Activated naive CD4-positive, alpha-beta T cell treated with anti-CD3 and anti-CD28 coated beads, Interleukin-2, amount 50 U/mL, for 24 hours (primary cell): ENCODE data around the gene ABCC4.

Experiments
- H3K27ac Mint-ChIP-seq: one replicate; pipeline ENCODE4 v1.8.0; 2021; ENCODE audit warnings: mild to moderate bottlenecking, mixed read lengths
- H3K27me3 Mint-ChIP-seq: one replicate; pipeline ENCODE4 v1.8.0; 2021; ENCODE audit warnings: mixed read lengths
- H3K36me3 Mint-ChIP-seq: one replicate; pipeline ENCODE4 v1.8.0; 2021; ENCODE audit warnings: mixed read lengths
- H3K4me1 Mint-ChIP-seq: one replicate; pipeline ENCODE4 v1.8.0; 2021; ENCODE audit warnings: mixed read lengths
- H3K4me3 Mint-ChIP-seq: one replicate; pipeline ENCODE4 v1.8.0; 2021; ENCODE audit warnings: mild to moderate bottlenecking, mixed read lengths
- H3K9me3 Mint-ChIP-seq: one replicate; pipeline ENCODE4 v1.8.0; 2021; ENCODE audit warnings: mixed read lengths

The ABCC4 gene

GRCh38 chr13:95091755-95092154 lies 209.5 kb downstream of the ABCC4 start:
- no peak overlapping the region for H3K4me3 Mint-ChIP-seq
- H3K27ac Mint-ChIP-seq, result no peak overlapping the region
- no peaks in the 10 kb centered on the region for H3K27me3 Mint-ChIP-seq
- H3K9me3 Mint-ChIP-seq, result peaks cover 23% of the 10 kb centered on the region
- H3K4me1 Mint-ChIP-seq, result no peaks in the 10 kb centered on the region
- peaks cover 48% of the 10 kb centered on the region for H3K36me3 Mint-ChIP-seq

GRCh38 chr13:95087746-95088305 lies 213.4 kb downstream of the ABCC4 start:
- H3K4me3 Mint-ChIP-seq, result no peak overlapping the region

GRCh38 chr13:95086761-95087160 lies 214.5 kb downstream of the ABCC4 start:
- no peaks in the 10 kb centered on the region for H3K4me1 Mint-ChIP-seq
- peaks cover under 1% of the 10 kb centered on the region for H3K9me3 Mint-ChIP-seq
- no peak overlapping the region for H3K4me3 Mint-ChIP-seq
- H3K27ac Mint-ChIP-seq, result no peak overlapping the region
- peaks cover 23% of the 10 kb centered on the region for H3K36me3 Mint-ChIP-seq
- H3K27me3 Mint-ChIP-seq, result no peaks in the 10 kb centered on the region

More at GRCh38 chr13:95087746-95088305, 213.4 kb downstream of the ABCC4 start:
- peaks cover 12% of the 10 kb centered on the region for H3K9me3 Mint-ChIP-seq
- no peaks in the 10 kb centered on the region for H3K27me3 Mint-ChIP-seq
- H3K4me1 Mint-ChIP-seq, result no peaks in the 10 kb centered on the region
- H3K27ac Mint-ChIP-seq, result no peak overlapping the region
- H3K36me3 Mint-ChIP-seq, result peaks cover 26% of the 10 kb centered on the region

GRCh38 chr13:95083758-95084157 lies 217.5 kb downstream of the ABCC4 start:
- no peaks in the 10 kb centered on the region for H3K4me1 Mint-ChIP-seq
- H3K36me3 Mint-ChIP-seq, result peaks cover 16% of the 10 kb centered on the region
- no peaks in the 10 kb centered on the region for H3K27me3 Mint-ChIP-seq
- no peak overlapping the region for H3K4me3 Mint-ChIP-seq
- H3K27ac Mint-ChIP-seq, result no peak overlapping the region
- no peaks in the 10 kb centered on the region for H3K9me3 Mint-ChIP-seq

GRCh38 chr13:95083066-95083465 lies 218.2 kb downstream of the ABCC4 start:
- Mint-ChIP-seq H3K4me3 (no peak overlapping the region), H3K27me3 (no peaks in the 10 kb centered on the region), H3K4me1 (no peaks in the 10 kb centered on the region), H3K36me3 (peaks cover 17% of the 10 kb centered on the region), H3K27ac (no peak overlapping the region), H3K9me3 (no peaks in the 10 kb centered on the region)

GRCh38 chr13:95075506-95075905 lies 225.7 kb downstream of the ABCC4 start:
- Mint-ChIP-seq H3K36me3 (peaks cover 35% of the 10 kb centered on the region), H3K9me3 (no peaks in the 10 kb centered on the region), H3K27me3 (no peaks in the 10 kb centered on the region), H3K4me3 (no peak overlapping the region), H3K27ac (no peak overlapping the region), H3K4me1 (no peaks in the 10 kb centered on the region)

GRCh38 chr13:95074820-95075219 lies 226.4 kb downstream of the ABCC4 start:
- H3K4me3 Mint-ChIP-seq, result no peak overlapping the region
- H3K27ac Mint-ChIP-seq, result no peak overlapping the region
- H3K27me3 Mint-ChIP-seq, result no peaks in the 10 kb centered on the region
- H3K9me3 Mint-ChIP-seq, result no peaks in the 10 kb centered on the region
- H3K36me3 Mint-ChIP-seq, result peaks cover 39% of the 10 kb centered on the region
- H3K4me1 Mint-ChIP-seq, result no peaks in the 10 kb centered on the region

- no peaks in the 10 kb centered on the region for H3K9me3 Mint-ChIP-seq
- no peaks in the 10 kb centered on the region for H3K4me1 Mint-ChIP-seq
- peaks cover 45% of the 10 kb centered on the region for H3K36me3 Mint-ChIP-seq
- no peaks in the 10 kb centered on the region for H3K27me3 Mint-ChIP-seq
- no peak overlapping the region for H3K27ac Mint-ChIP-seq
- no peak overlapping the region for H3K4me3 Mint-ChIP-seq
Observed at GRCh38 chr13:95073747-95074311, 227.4 kb downstream of the ABCC4 start.

- Mint-ChIP-seq H3K4me1 (no peaks in the 10 kb centered on the region), H3K27me3 (no peaks in the 10 kb centered on the region), H3K36me3 (peaks cover 32% of the 10 kb centered on the region), H3K4me3 (no peak overlapping the region), H3K27ac (no peak overlapping the region), H3K9me3 (no peaks in the 10 kb centered on the region)
Observed at GRCh38 chr13:95067303-95067702, 233.9 kb downstream of the ABCC4 start.

GRCh38 chr13:95060014-95060519 lies 241.2 kb downstream of the ABCC4 start:
- H3K36me3 Mint-ChIP-seq, result peaks cover 13% of the 10 kb centered on the region
- H3K4me3 Mint-ChIP-seq, result no peak overlapping the region
- no peak overlapping the region for H3K27ac Mint-ChIP-seq
- no peaks in the 10 kb centered on the region for H3K9me3 Mint-ChIP-seq
- no peaks in the 10 kb centered on the region for H3K4me1 Mint-ChIP-seq
- no peaks in the 10 kb centered on the region for H3K27me3 Mint-ChIP-seq

GRCh38 chr13:95059306-95059705 lies 241.9 kb downstream of the ABCC4 start:
- no peak overlapping the region for H3K4me3 Mint-ChIP-seq
- H3K4me1 Mint-ChIP-seq, result no peaks in the 10 kb centered on the region
- no peaks in the 10 kb centered on the region for H3K27me3 Mint-ChIP-seq
- H3K27ac Mint-ChIP-seq, result no peak overlapping the region
- peaks cover 13% of the 10 kb centered on the region for H3K36me3 Mint-ChIP-seq
- no peaks in the 10 kb centered on the region for H3K9me3 Mint-ChIP-seq

- Mint-ChIP-seq H3K36me3 (peaks cover 13% of the 10 kb centered on the region), H3K4me3 (no peak overlapping the region), H3K9me3 (no peaks in the 10 kb centered on the region), H3K4me1 (no peaks in the 10 kb centered on the region), H3K27me3 (no peaks in the 10 kb centered on the region), H3K27ac (no peak overlapping the region)
Observed at GRCh38 chr13:95058680-95059079, 242.6 kb downstream of the ABCC4 start.

GRCh38 chr13:95056266-95056665 lies 245.0 kb downstream of the ABCC4 start:
- H3K27me3 Mint-ChIP-seq, result no peaks in the 10 kb centered on the region
- H3K4me1 Mint-ChIP-seq, result no peaks in the 10 kb centered on the region
- no peak overlapping the region for H3K4me3 Mint-ChIP-seq
- peaks cover 9% of the 10 kb centered on the region for H3K36me3 Mint-ChIP-seq
- no peaks in the 10 kb centered on the region for H3K9me3 Mint-ChIP-seq
- H3K27ac Mint-ChIP-seq, result no peak overlapping the region

- peaks cover 21% of the 10 kb centered on the region for H3K36me3 Mint-ChIP-seq
- H3K4me1 Mint-ChIP-seq, result peaks cover 17% of the 10 kb centered on the region
- H3K27ac Mint-ChIP-seq, result no peak overlapping the region
- H3K27me3 Mint-ChIP-seq, result no peaks in the 10 kb centered on the region
- H3K9me3 Mint-ChIP-seq, result no peaks in the 10 kb centered on the region
- no peak overlapping the region for H3K4me3 Mint-ChIP-seq
Observed at GRCh38 chr13:95050800-95051615, 250.2 kb downstream of the ABCC4 start.

- no peak overlapping the region for H3K4me3 Mint-ChIP-seq
- peaks cover 28% of the 10 kb centered on the region for H3K36me3 Mint-ChIP-seq
- H3K27ac Mint-ChIP-seq, result no peak overlapping the region
- H3K27me3 Mint-ChIP-seq, result no peaks in the 10 kb centered on the region
- H3K4me1 Mint-ChIP-seq, result peaks cover 17% of the 10 kb centered on the region
- no peaks in the 10 kb centered on the region for H3K9me3 Mint-ChIP-seq
Observed at GRCh38 chr13:95049772-95050171, 251.5 kb downstream of the ABCC4 start.
